Measurements from ENCODE around the gene BLOC1S6.

The BLOC1S6 gene, protein sequence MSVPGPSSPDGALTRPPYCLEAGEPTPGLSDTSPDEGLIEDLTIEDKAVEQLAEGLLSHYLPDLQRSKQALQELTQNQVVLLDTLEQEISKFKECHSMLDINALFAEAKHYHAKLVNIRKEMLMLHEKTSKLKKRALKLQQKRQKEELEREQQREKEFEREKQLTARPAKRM

DNA sequence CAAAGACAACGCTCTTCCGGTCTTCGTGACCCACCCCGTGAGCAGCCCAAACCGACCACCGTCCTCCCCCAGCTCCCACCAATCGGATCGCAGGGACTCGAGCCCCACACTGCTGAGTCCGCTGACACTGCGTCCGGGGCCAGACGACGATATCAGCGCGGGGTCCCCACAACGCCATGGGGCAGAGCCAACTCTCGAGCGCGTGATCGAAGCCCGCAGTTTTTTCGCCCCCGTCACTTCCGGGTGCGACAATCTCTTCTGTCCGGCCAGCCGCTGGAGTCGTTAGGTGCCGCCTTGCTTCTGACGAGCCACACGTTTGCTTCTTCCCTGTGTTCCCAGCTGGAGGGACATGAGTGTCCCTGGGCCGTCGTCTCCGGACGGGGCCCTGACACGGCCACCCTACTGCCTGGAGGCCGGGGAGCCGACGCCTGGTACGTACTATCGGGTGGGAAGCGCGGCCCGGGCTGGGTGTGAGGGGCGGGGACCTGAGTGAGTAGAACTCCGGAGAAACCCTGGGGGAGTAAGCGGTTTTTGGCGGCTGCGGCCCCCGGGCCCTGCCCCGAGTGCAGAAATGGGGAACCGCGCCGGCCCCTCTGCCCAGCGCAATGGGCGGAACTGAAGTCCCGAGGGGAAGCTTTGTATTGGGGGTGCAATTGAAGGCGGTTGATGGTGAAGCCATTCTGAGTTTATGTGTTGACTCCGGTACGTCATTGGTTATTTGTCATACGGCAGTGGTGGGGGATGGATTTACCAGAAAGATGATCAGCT is at the start of gene BLOC1S6:
Gene BLOC1S6, plus strand, starts transcription at position 285 of the 768 bp plus-strand sequence. Its CDS starts 65 bp downstream, at position 350.
- H3K27ac Mint-ChIP-seq, result peak within 1 kb of the TSS; percentile 100
- H3K4me1 Mint-ChIP-seq (ENCODE audit: low read depth), result peaks cover 18% of the 10 kb centered on the region
- peak within 1 kb of the TSS; percentile 98 for H3K4me3 Mint-ChIP-seq
- no peaks in the 10 kb centered on the region for H3K36me3 Mint-ChIP-seq (ENCODE audit: low read depth)
- H3K27me3 Mint-ChIP-seq (ENCODE audit: low read depth), result peaks cover 4% of the 10 kb centered on the region
- no peaks in the 10 kb centered on the region for H3K9me3 Mint-ChIP-seq

DNA sequence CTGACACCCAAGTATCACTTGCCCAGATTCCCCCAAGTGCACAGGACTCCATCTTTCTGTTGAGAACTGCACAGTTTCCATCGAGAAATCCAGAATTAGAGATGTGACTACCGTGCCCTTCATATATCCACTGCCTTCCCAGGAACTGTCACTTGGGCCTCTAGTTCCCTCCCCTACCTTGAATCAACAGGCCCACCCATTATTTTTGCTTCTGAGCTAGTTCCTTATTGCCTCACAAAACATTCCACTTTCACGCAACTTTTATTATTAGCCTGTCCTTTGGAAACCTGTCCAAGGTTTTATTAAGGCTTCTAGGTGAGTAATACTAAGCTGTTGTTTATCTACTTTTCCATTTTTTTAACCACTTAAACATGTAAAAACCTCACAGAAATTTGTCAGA is 47.5 kb upstream of the BLOC1S6 start:
- no peaks in the 10 kb centered on the region for H3K9me3 Mint-ChIP-seq

DNA sequence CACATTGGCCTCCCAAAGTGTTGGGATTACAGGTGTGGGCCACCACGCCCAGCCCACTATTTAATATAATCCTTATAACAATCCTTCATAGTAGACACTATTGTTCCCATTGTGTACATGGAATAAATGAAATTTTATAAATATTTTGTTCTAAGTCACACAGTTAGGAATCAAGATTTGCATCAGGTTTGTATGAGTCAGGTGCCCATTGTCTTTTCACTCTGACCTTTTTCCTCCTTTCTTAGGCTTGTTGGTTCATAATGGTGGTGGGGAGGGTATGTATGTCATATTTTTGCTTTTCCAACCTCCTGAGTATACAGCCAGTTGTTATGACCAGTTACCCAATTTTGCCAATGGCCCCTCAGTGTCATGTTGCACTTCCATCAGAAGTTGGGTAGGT is 46.6 kb upstream of the BLOC1S6 start:
- Mint-ChIP-seq H3K27ac (no peak overlapping the region), H3K9me3 (no peaks in the 10 kb centered on the region), H3K4me3 (no peak overlapping the region), H3K27me3 (ENCODE audit: low read depth) (peaks cover 2% of the 10 kb centered on the region), H3K4me1 (ENCODE audit: low read depth) (no peaks in the 10 kb centered on the region), H3K36me3 (ENCODE audit: low read depth) (no peaks in the 10 kb centered on the region)

More for the DNA sequence above, 47.5 kb upstream of the BLOC1S6 start:
- Mint-ChIP-seq H3K27me3 (ENCODE audit: low read depth) (peaks cover 1% of the 10 kb centered on the region), H3K36me3 (ENCODE audit: low read depth) (no peaks in the 10 kb centered on the region), H3K4me3 (no peak overlapping the region), H3K27ac (no peak overlapping the region), H3K4me1 (ENCODE audit: low read depth) (no peaks in the 10 kb centered on the region)

DNA sequence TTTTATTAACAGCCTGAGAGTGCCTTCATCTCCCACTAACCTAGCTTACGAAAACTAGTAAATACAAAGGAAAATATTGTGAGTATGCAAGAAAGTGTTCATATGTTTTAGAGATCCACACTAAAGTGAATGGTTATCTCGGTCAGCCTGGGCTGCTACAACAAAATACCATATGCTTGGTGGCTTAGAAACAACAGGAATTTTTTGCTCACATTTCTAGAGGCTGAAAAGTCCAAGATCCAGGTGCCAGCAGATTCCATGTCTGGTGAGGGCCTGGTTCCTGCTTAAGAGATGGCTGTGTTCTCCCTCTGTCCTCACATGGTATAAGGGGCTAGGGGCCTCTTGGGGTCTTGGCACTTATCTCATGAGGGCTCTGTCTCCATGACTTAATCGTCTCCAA is 44.1 kb upstream of the BLOC1S6 start:
- no peaks in the 10 kb centered on the region for H3K36me3 Mint-ChIP-seq (ENCODE audit: low read depth)
- H3K9me3 Mint-ChIP-seq, result no peaks in the 10 kb centered on the region
- H3K4me3 Mint-ChIP-seq, result no peak overlapping the region
- no peak overlapping the region for H3K27ac Mint-ChIP-seq
- H3K4me1 Mint-ChIP-seq (ENCODE audit: low read depth), result no peaks in the 10 kb centered on the region
- peaks cover 2% of the 10 kb centered on the region for H3K27me3 Mint-ChIP-seq (ENCODE audit: low read depth)

DNA sequence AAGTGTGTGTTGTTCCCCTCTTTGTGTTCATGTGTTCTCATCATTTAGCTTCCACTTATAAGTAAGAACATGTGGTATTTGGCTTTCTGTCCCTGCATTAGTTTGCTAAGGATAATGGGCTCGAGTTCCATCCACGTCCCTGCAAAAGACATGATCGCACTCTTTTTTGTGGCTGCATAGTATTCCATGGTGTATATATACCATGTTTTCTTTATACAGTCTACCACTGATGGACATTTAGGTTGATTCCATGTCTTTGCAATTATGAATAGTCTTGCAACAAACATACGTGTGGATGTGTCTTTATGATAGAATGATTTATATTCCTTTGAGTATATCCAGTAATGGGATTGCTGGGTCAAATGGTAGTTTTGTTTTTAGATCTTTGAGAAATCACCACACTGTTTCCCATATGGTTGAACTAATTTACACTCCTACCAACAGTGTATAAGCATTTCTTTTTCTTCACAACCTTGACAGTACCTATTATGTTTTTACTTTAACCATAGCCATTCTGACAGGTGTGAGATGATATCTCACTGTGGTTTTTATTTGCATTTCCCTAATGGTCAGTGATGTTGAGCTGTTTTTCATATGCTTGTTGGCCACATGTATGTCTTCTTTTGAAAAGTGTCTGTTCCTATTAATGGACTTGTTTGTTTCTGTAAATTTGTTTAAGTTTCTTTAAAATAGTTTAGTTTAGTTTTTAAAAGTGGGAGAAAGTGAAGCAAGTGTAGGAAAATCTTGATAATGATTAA is 42.7 kb upstream of the BLOC1S6 start:
- Mint-ChIP-seq H3K4me1 (ENCODE audit: low read depth) (no peaks in the 10 kb centered on the region), H3K36me3 (ENCODE audit: low read depth) (no peaks in the 10 kb centered on the region), H3K27me3 (ENCODE audit: low read depth) (peaks cover 2% of the 10 kb centered on the region), H3K27ac (no peak overlapping the region), H3K9me3 (no peaks in the 10 kb centered on the region), H3K4me3 (no peak overlapping the region)

DNA sequence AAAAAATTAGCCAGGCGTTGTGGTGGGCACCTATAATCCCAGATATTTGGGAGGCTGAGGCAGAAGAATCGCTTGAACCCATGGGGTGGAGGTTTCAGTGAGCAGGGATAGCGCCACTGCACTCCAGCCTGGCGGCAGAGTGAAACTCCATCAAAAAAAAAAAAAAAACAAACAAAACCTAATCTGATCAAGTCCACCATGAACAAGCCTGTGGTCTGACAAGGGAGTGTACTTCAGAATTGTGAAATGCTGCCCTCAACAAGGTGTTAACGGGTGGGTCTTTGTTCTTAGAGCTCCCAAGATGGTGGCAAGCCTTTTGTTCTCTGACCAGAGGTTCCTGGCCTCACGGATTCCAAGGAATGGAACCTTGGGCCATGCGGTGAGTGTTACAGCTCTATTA is 40.4 kb upstream of the BLOC1S6 start:
- H3K9me3 Mint-ChIP-seq, result no peaks in the 10 kb centered on the region
- H3K4me3 Mint-ChIP-seq, result no peak overlapping the region
- no peaks in the 10 kb centered on the region for H3K4me1 Mint-ChIP-seq (ENCODE audit: low read depth)
- H3K36me3 Mint-ChIP-seq (ENCODE audit: low read depth), result no peaks in the 10 kb centered on the region
- peaks cover 2% of the 10 kb centered on the region for H3K27me3 Mint-ChIP-seq (ENCODE audit: low read depth)
- H3K27ac Mint-ChIP-seq, result no peak overlapping the region

DNA sequence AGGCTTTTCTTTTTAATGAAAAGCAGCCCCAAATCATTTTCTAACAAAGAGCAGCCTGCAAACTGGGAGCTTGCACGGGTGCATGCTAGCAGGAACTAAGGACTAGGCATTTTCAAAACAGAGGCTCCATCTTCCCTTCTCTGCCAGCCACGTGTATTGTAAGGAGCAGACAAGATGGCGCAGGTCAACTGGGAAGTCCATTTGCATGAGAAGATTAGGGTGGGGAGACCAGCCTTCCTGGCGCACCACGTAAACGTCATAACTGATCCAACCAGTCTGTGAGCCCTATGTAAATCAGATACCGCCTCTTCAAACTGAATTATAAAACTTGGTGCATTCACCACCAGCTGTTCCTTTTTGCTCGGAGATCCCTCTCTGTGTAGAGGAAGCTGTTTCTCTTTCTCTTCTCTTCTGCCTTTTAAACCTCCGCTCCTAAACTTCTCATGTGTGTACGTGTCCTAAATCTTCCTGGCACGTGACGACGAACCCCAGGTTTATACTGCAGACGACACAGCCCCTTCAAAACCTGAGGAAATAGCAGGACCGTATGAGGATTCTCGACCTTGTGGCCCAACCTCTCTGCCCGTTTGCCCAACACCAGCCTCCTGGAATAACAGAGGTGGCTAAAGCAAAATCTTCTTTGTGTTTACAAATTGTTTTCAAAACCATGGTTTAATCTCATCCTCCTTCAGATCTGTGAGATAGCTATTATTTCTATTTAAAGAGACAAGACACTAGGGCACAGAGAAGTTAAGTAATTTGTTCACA is 38.2 kb upstream of the BLOC1S6 start:
- Mint-ChIP-seq H3K4me3 (no peak overlapping the region), H3K36me3 (ENCODE audit: low read depth) (no peaks in the 10 kb centered on the region), H3K4me1 (ENCODE audit: low read depth) (no peaks in the 10 kb centered on the region), H3K27ac (no peak overlapping the region), H3K27me3 (ENCODE audit: low read depth) (peaks cover 9% of the 10 kb centered on the region), H3K9me3 (no peaks in the 10 kb centered on the region)

DNA sequence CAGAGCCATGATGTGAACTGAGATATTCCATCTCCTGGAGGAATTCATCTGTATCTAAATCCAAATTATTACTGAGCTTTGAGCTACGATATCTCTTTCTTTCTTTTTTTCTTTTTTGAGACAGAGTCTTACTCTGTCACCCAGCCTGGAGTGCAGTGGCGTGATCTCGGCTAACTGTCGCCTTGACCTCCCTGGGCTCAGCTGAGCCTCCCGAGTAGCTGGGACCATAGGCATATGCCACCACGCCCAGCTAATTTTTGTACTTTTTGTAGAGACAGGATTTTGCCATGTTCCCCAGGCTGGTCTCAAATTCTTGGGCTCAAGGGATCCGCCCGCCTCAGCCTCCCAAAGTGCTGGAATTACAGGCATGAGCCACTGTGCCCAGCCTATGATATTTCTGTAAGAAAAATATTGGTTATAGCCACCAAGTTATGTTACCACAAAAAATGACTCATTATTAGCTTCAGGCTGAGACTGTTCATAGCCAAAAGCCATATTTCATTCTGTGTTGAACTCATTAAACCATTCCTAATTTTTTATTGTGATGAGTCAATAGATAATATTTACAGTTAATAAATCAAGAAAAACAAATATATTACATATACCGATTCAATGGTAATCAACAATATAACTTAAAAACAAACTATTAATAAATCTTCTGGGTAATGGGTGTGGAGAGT is 37.5 kb upstream of the BLOC1S6 start:
- Mint-ChIP-seq H3K4me3 (no peak overlapping the region), H3K36me3 (ENCODE audit: low read depth) (no peaks in the 10 kb centered on the region), H3K27ac (no peak overlapping the region), H3K27me3 (ENCODE audit: low read depth) (peaks cover 11% of the 10 kb centered on the region), H3K4me1 (ENCODE audit: low read depth) (no peaks in the 10 kb centered on the region), H3K9me3 (no peaks in the 10 kb centered on the region)

DNA sequence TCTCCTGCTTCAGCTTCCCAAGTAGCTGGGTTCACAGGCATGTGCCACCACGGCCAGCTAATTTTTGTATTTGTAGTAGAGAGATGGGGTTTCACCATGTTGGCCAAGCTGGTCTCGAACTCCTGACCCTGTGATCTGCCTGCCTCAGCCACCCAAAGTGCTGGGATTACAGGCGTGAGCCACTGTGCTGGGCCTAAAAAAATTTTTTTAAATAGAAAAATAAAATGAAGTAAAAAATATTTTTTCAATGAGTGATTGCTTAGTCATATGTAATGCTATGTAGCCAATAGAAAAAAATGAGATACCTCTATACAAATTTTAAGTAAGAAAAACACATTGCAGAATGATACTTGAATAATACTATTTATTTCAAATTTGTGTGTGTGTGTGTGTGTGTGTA is 36.7 kb upstream of the BLOC1S6 start:
- H3K4me3 Mint-ChIP-seq, result no peak overlapping the region
- H3K4me1 Mint-ChIP-seq (ENCODE audit: low read depth), result no peaks in the 10 kb centered on the region
- peaks cover 13% of the 10 kb centered on the region for H3K27me3 Mint-ChIP-seq (ENCODE audit: low read depth)
- no peaks in the 10 kb centered on the region for H3K36me3 Mint-ChIP-seq (ENCODE audit: low read depth)
- H3K9me3 Mint-ChIP-seq, result no peaks in the 10 kb centered on the region
- H3K27ac Mint-ChIP-seq, result no peak overlapping the region

DNA sequence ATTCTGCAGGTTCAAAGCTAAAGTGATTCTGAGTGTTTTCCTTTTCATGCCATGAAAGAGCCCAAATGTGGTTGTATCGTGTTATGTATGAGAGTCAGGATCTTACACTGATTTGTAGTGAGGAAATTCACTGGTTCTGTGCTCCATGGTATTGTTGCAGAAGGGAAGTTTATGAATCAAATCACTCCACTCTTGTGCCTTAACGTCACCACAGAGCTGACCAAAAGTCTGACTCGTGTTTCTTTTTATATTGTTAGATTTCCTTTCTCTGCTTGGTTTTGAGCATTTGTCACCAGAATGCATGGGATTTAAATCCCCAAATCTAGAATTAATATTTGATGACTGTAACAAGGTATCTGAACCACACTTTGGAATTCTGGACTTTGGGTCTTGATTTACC is 35.5 kb upstream of the BLOC1S6 start:
- Mint-ChIP-seq H3K4me3 (no peak overlapping the region), H3K4me1 (ENCODE audit: low read depth) (no peaks in the 10 kb centered on the region), H3K27me3 (ENCODE audit: low read depth) (peaks cover 17% of the 10 kb centered on the region), H3K36me3 (ENCODE audit: low read depth) (no peaks in the 10 kb centered on the region), H3K9me3 (no peaks in the 10 kb centered on the region), H3K27ac (no peak overlapping the region)

DNA sequence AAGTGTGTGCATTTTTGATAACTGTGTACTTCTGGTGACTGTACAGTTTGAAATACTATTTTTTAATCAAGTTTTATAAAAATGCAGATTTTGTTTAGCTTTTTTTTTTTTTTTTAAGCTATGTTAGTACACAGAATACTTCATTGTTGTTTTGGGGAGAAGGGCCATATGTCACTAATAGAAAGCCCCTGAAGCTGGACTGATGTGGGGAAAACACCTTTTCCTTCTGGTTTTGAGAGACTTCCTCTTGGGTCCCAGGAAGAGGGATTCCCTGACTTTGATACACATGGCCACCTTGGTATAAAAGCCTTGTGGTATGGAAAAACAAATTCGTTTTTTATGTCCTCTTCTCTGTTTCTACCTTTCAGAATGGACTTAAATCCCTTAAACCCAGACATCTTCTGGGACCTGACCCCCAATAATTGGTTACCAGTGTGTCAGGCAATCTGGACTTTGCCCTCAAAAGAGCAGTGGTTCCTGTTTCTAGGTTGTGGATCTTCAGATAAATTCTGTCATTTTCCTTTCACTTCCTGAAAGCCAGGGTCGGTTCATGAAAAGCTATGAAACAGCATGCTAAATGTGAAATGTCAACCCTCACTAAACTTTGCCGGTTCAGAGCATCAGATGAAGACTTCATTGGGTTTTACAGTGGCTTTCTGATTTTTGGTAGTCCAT is 31.1 kb upstream of the BLOC1S6 start:
- H3K4me3 Mint-ChIP-seq, result no peak overlapping the region
- H3K36me3 Mint-ChIP-seq (ENCODE audit: low read depth), result no peaks in the 10 kb centered on the region
- H3K27ac Mint-ChIP-seq, result no peak overlapping the region

DNA sequence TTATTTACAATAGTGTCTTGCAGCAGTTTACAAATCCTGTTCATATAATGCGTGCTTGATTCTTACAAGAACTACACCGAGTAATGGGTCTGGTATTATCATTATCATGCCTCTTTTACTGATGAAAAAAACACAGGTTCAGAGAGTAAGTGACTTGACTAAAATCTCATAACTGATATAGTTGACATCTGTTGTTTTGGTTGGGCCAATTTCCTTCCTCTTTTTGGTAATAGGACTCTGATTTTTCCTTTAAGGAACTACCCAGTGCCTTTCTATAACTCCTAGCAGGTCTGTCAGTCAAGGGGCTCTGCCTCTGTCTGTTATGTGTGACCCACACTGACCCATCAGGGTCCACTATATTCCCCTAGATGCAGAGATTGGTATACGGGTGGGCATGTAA is 14.6 kb upstream of the BLOC1S6 start:
- Mint-ChIP-seq H3K9me3 (no peaks in the 10 kb centered on the region), H3K27me3 (ENCODE audit: low read depth) (peaks cover 37% of the 10 kb centered on the region), H3K4me1 (ENCODE audit: low read depth) (no peaks in the 10 kb centered on the region), H3K27ac (no peak overlapping the region), H3K36me3 (ENCODE audit: low read depth) (no peaks in the 10 kb centered on the region), H3K4me3 (no peak overlapping the region)

More for the DNA sequence above, 31.1 kb upstream of the BLOC1S6 start:
- peaks cover 40% of the 10 kb centered on the region for H3K27me3 Mint-ChIP-seq (ENCODE audit: low read depth)
- no peaks in the 10 kb centered on the region for H3K9me3 Mint-ChIP-seq
- no peaks in the 10 kb centered on the region for H3K4me1 Mint-ChIP-seq (ENCODE audit: low read depth)

DNA sequence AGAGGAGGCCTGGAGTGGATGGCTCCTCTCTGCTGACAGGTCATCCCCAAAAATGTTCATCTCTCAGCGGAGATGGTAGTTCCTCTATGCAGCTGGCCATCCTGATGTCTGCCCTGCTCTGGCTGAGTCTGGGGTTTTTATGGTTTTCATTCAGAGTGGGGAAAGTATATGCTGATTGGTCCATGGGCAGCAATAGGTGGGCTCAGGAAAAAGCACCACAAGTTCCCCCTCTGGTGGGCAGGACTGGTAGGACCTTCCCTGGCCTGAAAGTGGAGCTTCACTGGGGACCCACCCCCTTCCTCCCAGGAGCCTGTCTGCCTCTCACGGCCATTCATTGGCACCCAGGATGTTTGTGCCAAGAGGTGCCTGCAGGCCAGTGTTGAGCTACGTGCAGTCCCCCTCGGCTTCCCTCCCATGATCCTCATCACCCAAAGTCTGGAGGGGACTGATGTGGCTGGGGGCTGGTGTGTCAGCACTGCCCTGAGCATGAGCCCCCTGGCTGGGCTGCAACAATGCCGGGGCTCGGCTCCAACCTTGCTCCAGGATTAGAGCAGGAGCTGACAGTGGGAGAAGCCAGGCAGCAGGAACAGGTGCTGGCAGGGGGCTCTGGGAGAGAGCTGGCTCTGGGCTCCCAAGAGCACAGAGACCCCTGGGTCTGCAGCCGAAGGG is 13.1 kb upstream of the BLOC1S6 start:
- Mint-ChIP-seq H3K4me3 (no peak overlapping the region), H3K27me3 (ENCODE audit: low read depth) (peaks cover 29% of the 10 kb centered on the region), H3K27ac (no peak overlapping the region), H3K4me1 (ENCODE audit: low read depth) (no peaks in the 10 kb centered on the region), H3K36me3 (ENCODE audit: low read depth) (no peaks in the 10 kb centered on the region), H3K9me3 (no peaks in the 10 kb centered on the region)
